Stimulated activated CD8-positive, alpha-beta memory T cell treated with anti-CD3 and anti-CD28 coated beads, Interleukin-12 subunit alpha, Interleukin-12 subunit beta, amount 100 ng/mL, for 1 hour (primary cell): ENCODE measurements around the gene NFIA.
A peak's percentile ranks its signal among the peaks of the same experiment; 100 is the strongest.

Source experiments
- DNase-seq: peaks from one replicate; pipeline ENCODE4 v3.0.0-alpha.2; 2020; ENCODE audit warnings: low read depth

The NFIA gene

GRCh38 chr1:61082311-61083012 is at the start of gene NFIA:
Gene NFIA, plus strand, starts transcription at chr1:61082561.
- no peak for DNase-seq

- DNase-seq: no peak
Observed at GRCh38 chr1:61035880-61036279, 46.5 kb upstream of the NFIA start.

- DNase-seq: no peak
Observed at GRCh38 chr1:61042466-61043009, 39.8 kb upstream of the NFIA start.

- peak; percentile 73 for DNase-seq
Observed at GRCh38 chr1:61043010-61043820, 39.1 kb upstream of the NFIA start.

- no peak for DNase-seq
Observed at GRCh38 chr1:61046434-61046833, 35.9 kb upstream of the NFIA start.

- DNase-seq: no peak
Observed at GRCh38 chr1:61047061-61047460, 35.3 kb upstream of the NFIA start.

GRCh38 chr1:61049850-61050540 is 32.4 kb upstream of the NFIA start:
- DNase-seq: peak; percentile 77

- no peak for DNase-seq
Observed at GRCh38 chr1:61050541-61051442, 31.6 kb upstream of the NFIA start.

GRCh38 chr1:61051443-61051718 is 31.0 kb upstream of the NFIA start:
- no peak for DNase-seq

- no peak for DNase-seq
Observed at GRCh38 chr1:61051719-61052394, 30.5 kb upstream of the NFIA start.

- DNase-seq: no peak
Observed at GRCh38 chr1:61052395-61053225, 29.8 kb upstream of the NFIA start.

GRCh38 chr1:61053226-61053711 is 29.1 kb upstream of the NFIA start:
- no peak for DNase-seq

GRCh38 chr1:61053712-61054600 is 28.4 kb upstream of the NFIA start:
- DNase-seq: no peak

- DNase-seq: no peak
Observed at GRCh38 chr1:61054601-61054993, 27.8 kb upstream of the NFIA start.

GRCh38 chr1:61055110-61055614 is 27.2 kb upstream of the NFIA start:
- DNase-seq: no peak

- no peak for DNase-seq
Observed at GRCh38 chr1:61056196-61056572, 26.2 kb upstream of the NFIA start.

- DNase-seq: no peak
Observed at GRCh38 chr1:61056573-61057439, 25.6 kb upstream of the NFIA start.
